Adrenal gland (tissue), 12 donors: Measurements from ENCODE around the gene ADIPOR1. TPM values are rescaled to one million over a fixed set of nuclear protein-coding genes. Genes with fewer than 3 reads are reported as not detected.
A peak's percentile ranks its signal among the peaks of the same experiment; 100 is the strongest.

Experiments
- DNase-seq, 7 donors: peaks; one replicate each; pipeline ENCODE4 v3.0.0-alpha.2; 2019 to 2020
- H3K27ac ChIP-seq, 5 donors: fragments of 200-600 bp; sonication (generic) in 4 of 5; 1 replicate in 3 of 5; 2 replicates in 2 of 5; pipeline versions ENCODE4 v1.5.1 to v1.8.0; 2016 to 2020; ENCODE audit warnings: mild to moderate bottlenecking in 1 of 5
- H3K27me3 ChIP-seq: fragments of 200-600 bp; 2 replicates; pipeline ENCODE4 v1.8.0; 2021
- H3K36me3 ChIP-seq, 2 donors: fragments of 200-600 bp; replicated peaks in 1 of 2; 1 replicate in 1 of 2; 2 replicates in 1 of 2; pipeline versions ENCODE4 v1.5.1 to v1.8.0; 2018 to 2022
- H3K4me1 ChIP-seq, 2 donors: fragments of 200-600 bp; replicated peaks in 1 of 2; 1 replicate in 1 of 2; 2 replicates in 1 of 2; pipeline versions ENCODE4 v1.5.1 to v1.8.0; 2018 to 2021
- H3K4me3 ChIP-seq, 4 donors: fragments of 200-600 bp; sonication (generic) in 3 of 4; one replicate each; pipeline ENCODE4 v1.5.1; 2016 to 2018
- H3K9me3 ChIP-seq, 3 donors: fragments of 200-600 bp; sonication (generic) in 1 of 3; replicated peaks in 1 of 3; 1 replicate in 2 of 3; 2 replicates in 1 of 3; pipeline versions ENCODE4 v1.5.1 to v1.8.0; 2016 to 2021
- POLR2A ChIP-seq, 2 donors: fragments of 450-650 bp; IDR thresholded peaks; one replicate each; pipeline ENCODE4 v1.6.1; 2017; ENCODE audit warnings: antibody characterized with exemption in 2 of 2, mild to moderate bottlenecking in 2 of 2, moderate library complexity in 1 of 2
- WGBS, 4 donors: extraction: QIAGEN DNeasy Blood & Tissue Kit in 2 of 4; methylation state at CpG; one replicate each; pipeline versions ENCODE4 v1.1.5 to v1.1.7; 2013 to 2017; 5-methylcytosine and 5-hydroxymethylcytosine counted together
- intact Hi-C, 2 donors: fragments of 100-400 bp; cut with DNase I; formaldehyde crosslinking; loops; one replicate each; pipeline versions ENCODE4 v1.14.1 to v1.15.0; 2022 to 2023
- polyA plus RNA-seq, 3 donors: library from polyadenylated mRNA; stranded (reverse); fragments of 200-250 nt in 2 of 3; fragments of 350-450 nt in 1 of 3; fragmentation: Illumina TruSeq in 1 of 3; extraction: RNeasy Lipid Tissue Mini Kit (QIAGEN cat#74804) in 1 of 3; gene quantifications; one replicate each; pipeline ENCODE4 v1.2.3, GENCODE V29; 2013 to 2014
- total RNA-seq, 9 donors: library from RNA; depleted of rRNA in 4 of 9; stranded (reverse); fragments of >200 nt in 4 of 9; fragments of 120-200 nt in 1 of 9; fragmentation: NEBNext Ultra II Directional in 1 of 9; extraction: Animal tissue kit (Norgen Biotek cat#: 25700) in 1 of 9; gene quantifications; one replicate each; pipeline versions ENCODE4 v1.1.0 to v1.2.4, GENCODE V29; 2013 to 2023
- TF ChIP-seq, protein P1 (sequence below), 6 experiments: fragments of 450-650 bp in 4 of 6; fragments of 200-600 bp in 2 of 6; sonication (generic) in 1 of 6; IDR thresholded peaks; 1 replicate in 5 of 6; 2 replicates in 1 of 6; pipeline versions ENCODE4 v1.5.1 to v1.8.0; 2016 to 2021; ENCODE audit warnings: antibody characterized with exemption in 6 of 6, mild to moderate bottlenecking in 2 of 6, moderate library complexity in 1 of 6
- donor health status: healthy with polysubstance abuse.
- donor health status: Bipolar disorder and iron deficiency.
- donor health status: DM: yes; HTN: yes; CAD: no.
- donor health status: DM: no; HTN: no; CAD: no.
- donor health status: DM: no; HTN: no; CAD: no.
- donor health status: DM: yes; HTN: yes; CAD: no.

The ADIPOR1 gene
- total and polyA plus RNA-seq, 12 donors, result 57.0 to 143 (median 103) TPM

DNA sequence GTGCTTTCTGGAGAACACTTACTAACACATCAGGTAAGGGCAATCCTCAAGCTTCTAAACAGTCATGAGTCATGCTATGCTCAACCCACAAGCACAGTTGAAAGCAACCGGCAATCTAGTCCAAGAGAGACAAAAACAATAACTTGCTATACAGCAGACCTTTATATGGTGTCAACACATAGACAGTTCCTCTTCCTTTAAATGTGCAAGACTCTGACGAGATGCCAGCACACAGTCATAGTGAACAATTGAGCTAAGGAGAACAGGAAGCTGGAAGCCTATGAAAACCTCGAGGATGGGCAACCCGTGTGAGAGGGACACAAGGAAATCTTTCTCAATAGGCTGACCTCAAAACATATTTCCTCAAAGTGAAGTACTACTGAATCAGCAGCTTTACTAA lies 5.3 kb downstream of the ADIPOR1 start:
- Histone ChIP-seq H3K36me3 (peaks cover 0 to 30% of the 10 kb centered on the region in 2 donors), H3K27me3 (no peaks in the 10 kb centered on the region), H3K4me1 (peaks cover 9 to 66% of the 10 kb centered on the region in 2 donors), H3K27ac (peak overlapping the region in 4 of 5 donors; percentile 34 to 74 (median 55)), H3K4me3 (no peak overlapping the region), H3K9me3 (no peaks in the 10 kb centered on the region)
- WGBS, 4 donors, result 44 to 56% (median 48%) methylated on average over 4 of the region's 4 CpGs
- peak; percentile 49 to 81 (median 61) for DNase-seq
- intact Hi-C loops, result no loop called here
- TF ChIP-seq, protein P1, sequence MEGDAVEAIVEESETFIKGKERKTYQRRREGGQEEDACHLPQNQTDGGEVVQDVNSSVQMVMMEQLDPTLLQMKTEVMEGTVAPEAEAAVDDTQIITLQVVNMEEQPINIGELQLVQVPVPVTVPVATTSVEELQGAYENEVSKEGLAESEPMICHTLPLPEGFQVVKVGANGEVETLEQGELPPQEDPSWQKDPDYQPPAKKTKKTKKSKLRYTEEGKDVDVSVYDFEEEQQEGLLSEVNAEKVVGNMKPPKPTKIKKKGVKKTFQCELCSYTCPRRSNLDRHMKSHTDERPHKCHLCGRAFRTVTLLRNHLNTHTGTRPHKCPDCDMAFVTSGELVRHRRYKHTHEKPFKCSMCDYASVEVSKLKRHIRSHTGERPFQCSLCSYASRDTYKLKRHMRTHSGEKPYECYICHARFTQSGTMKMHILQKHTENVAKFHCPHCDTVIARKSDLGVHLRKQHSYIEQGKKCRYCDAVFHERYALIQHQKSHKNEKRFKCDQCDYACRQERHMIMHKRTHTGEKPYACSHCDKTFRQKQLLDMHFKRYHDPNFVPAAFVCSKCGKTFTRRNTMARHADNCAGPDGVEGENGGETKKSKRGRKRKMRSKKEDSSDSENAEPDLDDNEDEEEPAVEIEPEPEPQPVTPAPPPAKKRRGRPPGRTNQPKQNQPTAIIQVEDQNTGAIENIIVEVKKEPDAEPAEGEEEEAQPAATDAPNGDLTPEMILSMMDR (IDR thresholded peaks at IDR 0.05), result no peak
- no peak for TF ChIP-seq POLR2A (IDR thresholded peaks at IDR 0.05)

DNA sequence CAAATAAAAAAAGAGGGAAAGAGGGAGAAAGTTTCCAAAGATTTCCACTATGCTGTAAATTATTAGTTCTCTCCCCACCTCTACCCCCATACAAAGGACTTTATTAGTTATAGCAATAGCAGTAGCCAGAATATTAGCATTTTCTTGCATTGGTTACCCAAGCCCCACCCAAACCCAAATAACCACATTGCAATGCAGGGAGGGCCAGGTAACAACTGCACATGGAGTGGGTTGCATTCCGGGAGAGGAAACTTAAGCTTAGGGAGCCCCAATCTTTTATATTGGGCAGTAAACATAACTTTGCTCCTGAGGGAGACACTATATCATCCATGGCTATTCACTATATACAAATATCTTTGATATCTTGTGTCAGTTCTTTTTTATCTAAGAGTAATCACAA lies 6.0 kb downstream of the ADIPOR1 start:
- intact Hi-C loops, result no loop called here
- Histone ChIP-seq H3K9me3 (no peaks in the 10 kb centered on the region), H3K4me1 (peaks cover 8 to 61% of the 10 kb centered on the region in 2 donors), H3K36me3 (peaks cover 0 to 37% of the 10 kb centered on the region in 2 donors), H3K27me3 (no peaks in the 10 kb centered on the region), H3K27ac (peak overlapping the region in 4 of 5 donors; percentile 21 to 74 (median 55)), H3K4me3 (no peak overlapping the region)
- DNase-seq, result no peak
- TF ChIP-seq, protein P1 (IDR thresholded peaks at IDR 0.05), result no peak
- TF ChIP-seq POLR2A (IDR thresholded peaks at IDR 0.05), result no peak
- 93 to 96% (median 95%) methylated on average over 1 of the region's 1 CpG for WGBS, 4 donors

- peaks cover 0 to 44% of the 10 kb centered on the region in 2 donors for H3K36me3 ChIP-seq
- no peaks in the 10 kb centered on the region for H3K9me3 ChIP-seq
- no peak overlapping the region for H3K4me3 ChIP-seq
- TF ChIP-seq, protein P1 (IDR thresholded peaks at IDR 0.05), result no peak
- TF ChIP-seq POLR2A (IDR thresholded peaks at IDR 0.05), result no peak
- no peaks in the 10 kb centered on the region for H3K27me3 ChIP-seq
- WGBS, 4 donors, result 54 to 67% (median 59%) methylated on average over 2 of the region's 2 CpGs
- DNase-seq, result no peak
- peak overlapping the region in 2 of 5 donors; percentile 20 to 71 for H3K27ac ChIP-seq
- intact Hi-C loops, result no loop called here
- H3K4me1 ChIP-seq, result peaks cover 3 to 55% of the 10 kb centered on the region in 2 donors
Measured at GRCh38 chr1:202951437-202951836, 6.7 kb downstream of the ADIPOR1 start.

DNA sequence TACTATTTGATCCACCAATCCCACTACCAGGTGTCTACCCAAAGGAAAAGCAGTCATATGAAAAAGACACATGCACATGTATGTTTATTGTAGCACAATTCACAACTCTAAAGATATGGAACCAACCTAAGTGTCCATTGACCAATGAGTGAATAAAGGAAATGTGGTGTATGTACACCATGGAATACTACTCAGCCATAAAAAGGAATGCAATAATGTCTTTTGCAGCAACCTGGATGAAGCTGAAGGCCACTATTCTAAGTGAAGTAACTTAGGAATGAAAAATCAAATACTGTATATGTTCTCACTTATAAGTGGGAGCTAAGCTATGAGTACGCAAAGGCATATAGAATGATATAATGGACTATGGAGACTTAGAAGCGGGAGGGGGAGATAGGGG lies 12.6 kb downstream of the ADIPOR1 start:
- Histone ChIP-seq H3K27ac (no peak overlapping the region), H3K4me1 (no peaks in the 10 kb centered on the region), H3K9me3 (no peaks in the 10 kb centered on the region), H3K4me3 (no peak overlapping the region), H3K27me3 (no peaks in the 10 kb centered on the region), H3K36me3 (peaks cover 0 to 96% of the 10 kb centered on the region in 2 donors)
- TF ChIP-seq, protein P1 (IDR thresholded peaks at IDR 0.05), result no peak
- TF ChIP-seq POLR2A (IDR thresholded peaks at IDR 0.05), result no peak
- no peak for DNase-seq
- intact Hi-C loops, result no loop called here
- WGBS, 4 donors, result 94 to 99% (median 98%) methylated on average over 2 of the region's 2 CpGs
